Measurements from ENCODE around the gene CNTNAP2. TPM values are rescaled to one million over a fixed set of nuclear protein-coding genes. Genes with fewer than 3 reads are reported as not detected.

CNTNAP2 gene
- total RNA-seq, 1 experiment from 2014 or later, result 64.5 TPM

- Histone ChIP-seq H3K4ac (ENCODE audit: low read depth, low read length) (no peak overlapping the region), H3K27ac (ENCODE audit: insufficient read length, low read depth, low read length) (no peak overlapping the region), H2BK5ac (ENCODE audit: insufficient read length, low read length) (no peak overlapping the region), H2BK15ac (ENCODE audit: low read depth, low read length) (no peak overlapping the region), H3K23ac (ENCODE audit: insufficient read length, low read depth, low read length) (no peak overlapping the region), H3K4me1 (ENCODE audit: insufficient read depth, low read length) (no peaks in the 10 kb centered on the region; the same call in 1 of the 2 replicates), H3K79me2 (ENCODE audit: insufficient read depth, low read length) (no peaks in the 10 kb centered on the region), H3K4me2 (ENCODE audit: insufficient read depth, insufficient read length, low read length) (no peak overlapping the region), H3K9ac (ENCODE audit: extremely low read depth, insufficient read length, low read length) (no peak overlapping the region), H3K9me3 (ENCODE audit: control insufficient read depth, low read depth, low read length) (peaks cover 11% of the 10 kb centered on the region), H2BK120ac (ENCODE audit: low read depth, low read length, poor library complexity, severe bottlenecking) (no peak overlapping the region), H3K56ac (ENCODE audit: insufficient read length, low read depth, low read length) (no peak overlapping the region), H4K20me1 (ENCODE audit: control insufficient read depth, insufficient read depth, insufficient read length) (no peaks in the 10 kb centered on the region), H2BK12ac (ENCODE audit: insufficient read length, low read depth, low read length) (no peak overlapping the region), H3K79me1 (ENCODE audit: insufficient read depth, low read depth, low read length, poor library complexity, severe bottlenecking) (no peaks in the 10 kb centered on the region), H4K91ac (ENCODE audit: insufficient read length, low read depth, low read length) (no peak overlapping the region), H3K23me2 (ENCODE audit: insufficient read length, low read depth, low read length, poor library complexity, severe bottlenecking) (no peaks in the 10 kb centered on the region), H3T11ph (ENCODE audit: low read length) (no peak overlapping the region), H4K5ac (ENCODE audit: insufficient read length, low read depth, low read length) (no peak overlapping the region), H3K14ac (ENCODE audit: insufficient read depth, low read length) (no peak overlapping the region), H2AFZ (ENCODE audit: low read length) (no peak overlapping the region), H3K18ac (ENCODE audit: insufficient read length, low read depth, low read length) (no peak overlapping the region), H2AK5ac (ENCODE audit: insufficient read length, low read length) (no peak overlapping the region), H2BK20ac (ENCODE audit: low read depth, low read length, poor library complexity, severe bottlenecking) (no peak overlapping the region), H4K8ac (replicated peaks; ENCODE audit: insufficient read length, low read depth, low read length) (no peak overlapping the region), H3K27me3 (ENCODE audit: insufficient read depth, low read length) (no peaks in the 10 kb centered on the region)
- H3K9me3 Mint-ChIP-seq, result peaks cover 27 to 39% of the 10 kb centered on the region in 2 experiments
- peaks cover 11 to 16% of the 10 kb centered on the region in 2 experiments for H3K4me1 Mint-ChIP-seq
- H3K27me3 Mint-ChIP-seq (ENCODE audit: low read depth), result peaks cover 15% of the 10 kb centered on the region
- H3K27ac Mint-ChIP-seq, result no peak overlapping the region
- no peak for DNase-seq
- H3K4me3 Mint-ChIP-seq, result no peak overlapping the region
- WGBS (ENCODE audit: extremely low coverage, insufficient read length, low lambda C conversion rate), result no CpG with 5 or more reads among the region's 2 CpGs
- H3K36me3 Mint-ChIP-seq (ENCODE audit: insufficient read depth in 1 of 3, low read depth in 3 of 3), result peaks cover 16 to 34% (median 17%) of the 10 kb centered on the region in 3 experiments
- no peak for TF ChIP-seq CTCF (conservative IDR thresholded peaks at IDR 0.05)
Measured at GRCh38 chr7:147990942-147991341, 1874.3 kb downstream of the CNTNAP2 start.
